Measurements from ENCODE around the gene DCAKD. TPM values are rescaled to one million over a fixed set of nuclear protein-coding genes. Genes with fewer than 3 reads are reported as not detected.

DCAKD gene
- total RNA-seq, 4 donors from 2014 or later, result 22.7 to 36.4 (median 25.2) TPM

GRCh38 chr17:45029758-45030423 lies 21.5 kb downstream of the DCAKD start:
- no peak for ATAC-seq (ENCODE audit: low FRiP score)
- no peak for DNase-seq (ENCODE audit: low spot score)
- TF ChIP-seq, protein P1, sequence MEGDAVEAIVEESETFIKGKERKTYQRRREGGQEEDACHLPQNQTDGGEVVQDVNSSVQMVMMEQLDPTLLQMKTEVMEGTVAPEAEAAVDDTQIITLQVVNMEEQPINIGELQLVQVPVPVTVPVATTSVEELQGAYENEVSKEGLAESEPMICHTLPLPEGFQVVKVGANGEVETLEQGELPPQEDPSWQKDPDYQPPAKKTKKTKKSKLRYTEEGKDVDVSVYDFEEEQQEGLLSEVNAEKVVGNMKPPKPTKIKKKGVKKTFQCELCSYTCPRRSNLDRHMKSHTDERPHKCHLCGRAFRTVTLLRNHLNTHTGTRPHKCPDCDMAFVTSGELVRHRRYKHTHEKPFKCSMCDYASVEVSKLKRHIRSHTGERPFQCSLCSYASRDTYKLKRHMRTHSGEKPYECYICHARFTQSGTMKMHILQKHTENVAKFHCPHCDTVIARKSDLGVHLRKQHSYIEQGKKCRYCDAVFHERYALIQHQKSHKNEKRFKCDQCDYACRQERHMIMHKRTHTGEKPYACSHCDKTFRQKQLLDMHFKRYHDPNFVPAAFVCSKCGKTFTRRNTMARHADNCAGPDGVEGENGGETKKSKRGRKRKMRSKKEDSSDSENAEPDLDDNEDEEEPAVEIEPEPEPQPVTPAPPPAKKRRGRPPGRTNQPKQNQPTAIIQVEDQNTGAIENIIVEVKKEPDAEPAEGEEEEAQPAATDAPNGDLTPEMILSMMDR (IDR thresholded peaks at IDR 0.05), result no peak

DNA sequence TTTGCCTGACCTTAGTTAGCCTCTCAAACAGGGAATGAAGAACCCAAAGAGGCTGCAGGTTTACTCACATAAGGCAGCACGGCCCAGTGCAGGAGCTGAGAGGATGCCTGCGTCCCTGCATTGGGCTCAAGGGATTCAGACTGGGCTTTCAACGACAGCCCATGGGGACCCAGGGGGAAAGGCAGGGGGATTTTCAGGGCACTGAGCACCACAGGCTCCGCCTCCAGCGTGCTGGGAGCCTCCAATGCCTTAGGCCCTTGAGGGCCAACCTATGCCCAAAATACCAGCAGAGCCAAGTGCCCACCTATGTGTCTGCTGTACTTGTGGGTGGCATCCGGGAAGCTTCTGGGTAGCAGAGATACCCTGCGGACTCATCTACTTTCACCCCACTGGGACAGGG lies 22.3 kb downstream of the DCAKD start:
- no peak for ATAC-seq (ENCODE audit: low FRiP score)
- DNase-seq (ENCODE audit: low spot score), result no peak
- TF ChIP-seq, protein P1 (IDR thresholded peaks at IDR 0.05), result no peak

DNA sequence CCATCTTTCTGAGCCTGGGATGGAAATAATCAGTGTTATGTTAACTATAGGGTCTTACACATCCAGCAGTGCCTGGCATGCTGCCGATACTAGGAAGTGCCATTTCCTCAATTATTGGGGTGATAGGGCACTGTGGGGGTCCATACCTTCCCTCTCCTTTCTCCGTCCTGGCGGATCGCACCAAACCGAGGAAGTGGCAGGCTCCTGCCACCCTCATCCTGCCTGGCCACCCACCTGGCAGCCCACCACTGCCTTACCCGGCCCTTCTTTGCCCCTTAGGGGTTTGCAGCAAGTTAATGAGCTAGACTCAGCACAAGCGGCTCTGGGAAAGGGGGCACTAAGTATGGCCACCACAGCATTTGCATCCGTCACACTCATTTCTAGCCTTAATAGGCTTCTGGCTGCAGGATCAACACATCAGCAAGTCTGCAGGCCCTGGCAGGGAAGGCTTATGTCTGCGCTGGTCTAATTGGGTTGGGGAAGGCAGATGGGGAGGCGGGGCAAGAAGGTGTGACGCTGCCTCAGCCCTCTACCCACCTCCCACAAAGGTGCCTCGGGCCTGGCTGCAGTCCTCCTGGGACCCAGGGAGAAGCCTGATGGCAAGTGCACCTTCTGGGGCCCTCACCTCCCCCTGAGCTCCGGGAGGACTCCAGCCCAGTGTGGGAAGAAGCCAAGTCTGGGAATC lies 28.6 kb downstream of the DCAKD start:
- DNase-seq (ENCODE audit: low spot score) (no peak), ATAC-seq (ENCODE audit: low FRiP score) (no peak)
- TF ChIP-seq, protein P1 (IDR thresholded peaks at IDR 0.05), result no peak

DNA sequence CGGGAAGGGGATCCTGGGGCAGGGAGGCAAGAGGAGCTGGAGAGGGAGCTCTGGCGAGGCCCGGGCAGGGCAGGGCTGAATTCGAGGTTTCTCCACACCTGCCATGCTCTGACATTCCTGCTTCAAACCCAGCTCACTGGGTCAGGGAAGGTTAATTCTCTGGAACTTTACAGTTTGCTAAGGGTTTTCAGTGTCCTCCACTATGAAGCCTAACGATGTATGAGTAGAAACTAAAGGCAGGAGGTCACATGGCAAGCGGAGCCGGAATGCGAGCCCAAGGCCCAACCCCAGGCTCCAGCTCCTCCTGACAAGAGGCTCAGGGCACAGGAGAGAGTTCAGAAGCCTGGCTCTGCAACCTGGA lies 29.2 kb downstream of the DCAKD start:
- DNase-seq (ENCODE audit: low spot score) (no peak), ATAC-seq (ENCODE audit: low FRiP score) (no peak)
- TF ChIP-seq, protein P1 (IDR thresholded peaks at IDR 0.05), result no peak

- DNase-seq (ENCODE audit: low spot score) (peak; percentile 38), ATAC-seq (ENCODE audit: low FRiP score) (peak; percentile 67)
- TF ChIP-seq, protein P1 (IDR thresholded peaks at IDR 0.05), result peak in 2 of 3 donors; percentile 56 to 78
Measured at GRCh38 chr17:45021607-45022287, 29.7 kb downstream of the DCAKD start.

- DNase-seq (ENCODE audit: low spot score) (no peak), ATAC-seq (ENCODE audit: low FRiP score) (no peak)
- TF ChIP-seq, protein P1 (IDR thresholded peaks at IDR 0.05), result no peak
Measured at GRCh38 chr17:45020354-45021138, 30.9 kb downstream of the DCAKD start.
